Stimulated activated CD8-positive, alpha-beta memory T cell treated with anti-CD3 and anti-CD28 coated beads, Interleukin-12 subunit alpha, Interleukin-12 subunit beta, amount 100 ng/mL, for 1 hour (primary cell): ENCODE results near the gene KRTAP10-11.

Experiments
- DNase-seq: peaks from one replicate; pipeline ENCODE4 v3.0.0-alpha.2; 2020; ENCODE audit warnings: low read depth

Gene KRTAP10-11

GRCh38 chr21:44696572-44696971 is 50.4 kb downstream of the KRTAP10-11 start:
- DNase-seq = no peak
